GM18873 (cell line): ENCODE results near the gene RIN3.

ENCODE experiments used
- ATAC-seq: cut with Tn5 transposase; IDR thresholded peaks from one replicate; pipeline ENCODE4 v1.9.1; 2021; ENCODE audit warnings: mild to moderate bottlenecking, moderate library complexity, moderate number of reproducible peaks; ENCODE audit not compliant: unreplicated experiment, low FRiP score

RIN3 gene

DNA sequence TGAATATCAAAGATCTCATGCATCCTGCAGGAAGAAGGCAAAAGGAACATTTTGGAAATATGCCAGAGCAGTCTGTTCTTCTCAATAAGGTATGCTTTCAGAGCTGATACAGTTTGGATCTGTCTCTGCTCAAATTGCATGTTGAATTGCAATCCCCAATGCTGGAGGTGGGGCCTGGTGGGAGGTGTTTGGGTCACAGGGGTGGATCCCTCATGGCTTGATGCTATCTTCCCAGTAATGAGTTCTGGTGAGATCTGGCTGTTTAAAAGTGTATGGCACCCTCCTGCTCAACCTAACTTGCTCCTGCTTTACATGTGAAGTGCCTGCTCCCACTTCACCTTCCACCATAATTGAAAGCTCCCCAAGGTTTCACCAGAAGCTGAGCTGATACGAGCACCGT is 76.6 kb downstream of the RIN3 start:
- no peak for ATAC-seq

DNA sequence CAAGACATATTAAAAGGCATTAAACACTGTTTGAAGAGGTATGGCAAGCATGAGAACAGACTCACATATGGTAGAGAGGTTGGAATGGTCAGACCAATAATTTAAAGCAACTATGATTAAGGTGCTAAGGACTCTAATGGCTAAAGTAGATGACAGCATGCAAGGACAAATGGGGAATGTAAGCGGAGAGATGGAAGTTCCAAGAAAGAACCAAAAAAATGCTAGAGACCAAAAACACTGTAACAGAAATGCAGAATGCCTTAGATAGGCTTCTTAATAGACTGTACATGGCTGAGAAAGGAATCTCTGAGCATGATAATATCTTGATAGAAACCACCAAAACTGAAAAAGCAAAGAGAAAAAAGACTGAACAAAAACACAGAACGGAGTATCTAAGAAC is 77.4 kb downstream of the RIN3 start:
- no peak for ATAC-seq

DNA sequence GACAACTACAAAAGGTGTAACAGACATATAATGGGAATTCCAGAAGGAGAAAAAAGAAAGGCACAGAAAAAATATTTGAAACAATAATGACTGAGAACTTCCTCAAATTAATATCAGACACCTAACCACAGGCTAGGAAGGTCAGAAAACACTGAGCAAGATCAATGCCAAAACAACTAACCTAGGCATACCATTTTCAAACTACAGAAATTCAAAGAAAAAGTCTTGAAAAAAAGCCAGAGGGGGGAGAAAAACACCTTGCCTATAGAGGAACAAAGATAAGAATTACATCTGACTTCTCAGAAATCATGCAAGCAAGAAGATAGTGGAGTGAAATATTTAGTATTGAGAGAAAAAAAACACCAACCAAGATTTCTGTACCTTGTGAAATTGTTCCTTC is 77.8 kb downstream of the RIN3 start:
- ATAC-seq, result no peak

DNA sequence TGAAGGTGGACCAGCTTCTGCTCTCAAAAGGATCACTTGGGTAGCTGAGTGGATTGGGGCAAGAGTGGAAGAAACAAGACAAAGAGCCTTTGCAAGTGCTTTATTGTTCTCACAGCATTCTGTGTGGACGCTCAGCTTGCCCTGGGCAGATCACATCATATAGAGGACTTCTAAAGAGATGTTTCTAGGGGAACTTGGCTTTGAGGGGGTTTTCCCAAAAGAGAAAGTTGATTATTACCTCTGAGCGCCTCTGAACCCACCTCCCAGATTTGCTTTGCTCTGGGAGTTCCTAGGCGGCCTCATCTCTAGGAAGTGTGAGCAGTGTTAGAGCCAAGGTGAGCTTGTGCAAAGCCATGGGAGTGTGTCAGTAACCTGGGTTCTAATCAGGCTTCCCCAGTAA is 81.7 kb downstream of the RIN3 start:
- ATAC-seq, result no peak

DNA sequence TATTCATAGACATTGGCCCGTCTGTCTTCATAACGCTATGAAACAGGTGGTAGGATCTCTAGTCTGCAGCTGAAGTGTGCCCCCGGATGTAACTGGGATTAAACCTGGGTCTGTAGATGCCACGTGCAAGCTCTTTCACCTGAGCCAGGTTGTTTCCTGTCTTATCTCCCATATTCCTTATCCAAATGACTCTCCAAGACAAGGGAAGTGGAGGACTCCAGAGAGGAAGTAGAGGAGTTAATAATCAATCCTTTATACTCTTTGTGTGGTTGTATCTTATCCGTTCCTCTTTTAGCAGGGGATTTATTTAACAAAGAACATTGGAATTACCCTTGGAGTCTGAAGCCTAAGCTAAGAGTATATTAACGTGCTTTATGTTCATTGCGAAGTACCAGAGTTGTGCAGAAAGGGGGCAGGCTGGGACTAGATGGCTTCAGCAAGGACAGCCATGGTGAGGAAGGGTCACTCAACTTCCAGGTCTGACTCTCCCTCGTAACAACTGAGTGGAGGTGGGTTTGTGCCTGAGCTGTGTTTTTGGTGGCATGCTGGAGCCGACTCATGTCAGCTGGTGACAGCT is 82.8 kb downstream of the RIN3 start:
- no peak for ATAC-seq

DNA sequence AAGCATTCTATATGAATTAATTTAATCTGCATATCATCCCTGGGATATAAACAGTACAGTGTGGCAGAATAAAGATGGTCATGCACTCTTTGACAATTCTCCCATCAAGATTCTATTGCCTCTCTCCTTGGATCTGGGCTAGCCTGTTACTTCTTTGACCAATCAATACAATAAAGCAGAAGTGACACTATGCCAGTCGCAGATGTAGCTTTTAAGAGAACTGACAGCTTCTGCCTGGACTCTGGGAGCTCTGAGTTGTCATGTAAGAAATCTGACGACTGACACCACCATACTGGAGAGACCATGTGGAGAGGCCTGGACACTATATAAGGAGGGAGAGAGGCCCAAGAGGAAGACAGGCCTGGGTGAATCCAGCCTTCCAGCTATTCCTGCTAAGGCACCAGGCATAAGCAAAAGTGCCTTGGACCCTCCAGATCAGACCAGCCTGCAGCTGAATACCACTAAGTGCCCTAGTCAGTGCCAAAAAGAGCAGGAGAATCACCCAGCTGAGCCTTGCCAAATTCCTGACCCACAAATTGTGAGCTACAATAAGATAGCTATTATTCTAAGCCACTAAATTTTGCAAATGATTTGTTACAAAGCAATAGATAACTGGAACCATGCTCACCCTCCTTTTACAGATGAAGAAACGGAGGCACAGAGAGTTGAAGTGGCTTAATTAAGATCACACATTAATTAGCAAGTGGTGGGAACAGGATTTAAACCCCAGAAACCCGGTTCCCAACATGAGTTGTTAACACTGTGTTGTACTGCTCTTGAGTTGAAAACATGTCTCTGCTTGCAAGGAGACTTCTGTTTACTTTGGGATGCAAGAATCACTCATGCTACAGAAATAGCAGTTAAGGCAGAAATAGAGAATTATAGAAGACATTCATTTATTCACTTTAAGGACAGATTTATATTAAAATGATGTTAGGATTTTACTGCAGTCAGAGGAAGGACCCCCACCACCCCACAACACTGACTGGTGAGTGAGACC is 84.6 kb downstream of the RIN3 start:
- no peak for ATAC-seq

DNA sequence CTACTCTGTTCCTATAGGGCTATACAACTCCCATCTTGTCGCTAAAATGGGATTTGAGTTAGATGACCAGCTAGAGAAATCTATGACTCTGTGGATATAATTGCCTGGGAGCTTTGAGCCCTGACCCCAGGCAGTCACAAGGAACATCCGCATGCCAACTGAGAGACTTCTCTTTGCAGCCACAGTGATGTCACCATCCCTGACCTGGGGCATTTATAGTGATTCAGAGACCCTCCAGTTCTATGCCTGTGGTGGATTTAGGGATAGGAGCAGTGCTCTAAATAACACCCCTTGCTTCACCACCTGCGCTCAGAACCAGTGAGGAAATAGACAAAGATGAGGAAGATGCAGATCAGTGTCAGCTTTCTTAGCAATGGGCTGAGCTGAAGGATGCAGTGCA is 86.2 kb downstream of the RIN3 start:
- ATAC-seq, result no peak

DNA sequence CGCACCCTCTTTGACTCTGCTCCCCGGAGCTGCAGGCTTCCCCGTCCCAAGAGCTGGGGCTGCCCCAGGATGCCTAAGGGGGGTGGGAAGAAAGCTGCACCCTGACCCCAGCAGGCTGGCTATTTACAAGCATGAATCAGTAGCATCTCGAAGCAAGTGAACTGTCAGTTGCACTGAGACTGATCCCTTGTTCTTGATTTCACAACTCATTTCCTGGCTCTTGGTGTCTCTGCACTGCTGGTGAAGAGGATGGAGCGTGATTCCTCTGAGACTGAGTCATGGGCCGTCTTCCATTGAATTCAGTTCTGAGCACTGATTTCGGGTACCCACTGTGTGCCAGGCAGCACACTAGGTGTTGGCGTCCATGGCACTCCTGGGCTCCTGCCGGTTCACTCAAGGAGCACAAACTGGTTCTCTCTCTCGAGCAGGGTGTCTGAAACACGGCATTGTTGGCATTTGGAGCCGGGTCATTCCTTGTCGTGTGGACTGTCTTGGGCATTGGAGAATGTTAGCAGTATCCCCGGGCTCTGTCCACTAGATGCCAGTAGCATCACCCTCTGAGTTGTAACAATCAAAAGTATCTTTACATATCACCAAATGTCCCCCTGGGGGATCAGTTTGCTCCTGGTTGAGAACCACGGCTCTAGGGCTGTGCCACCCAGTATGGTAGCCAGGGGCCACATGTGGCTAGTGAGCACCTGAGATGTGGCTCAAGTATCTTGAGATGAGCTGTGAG is 86.9 kb downstream of the RIN3 start:
- no peak for ATAC-seq

DNA sequence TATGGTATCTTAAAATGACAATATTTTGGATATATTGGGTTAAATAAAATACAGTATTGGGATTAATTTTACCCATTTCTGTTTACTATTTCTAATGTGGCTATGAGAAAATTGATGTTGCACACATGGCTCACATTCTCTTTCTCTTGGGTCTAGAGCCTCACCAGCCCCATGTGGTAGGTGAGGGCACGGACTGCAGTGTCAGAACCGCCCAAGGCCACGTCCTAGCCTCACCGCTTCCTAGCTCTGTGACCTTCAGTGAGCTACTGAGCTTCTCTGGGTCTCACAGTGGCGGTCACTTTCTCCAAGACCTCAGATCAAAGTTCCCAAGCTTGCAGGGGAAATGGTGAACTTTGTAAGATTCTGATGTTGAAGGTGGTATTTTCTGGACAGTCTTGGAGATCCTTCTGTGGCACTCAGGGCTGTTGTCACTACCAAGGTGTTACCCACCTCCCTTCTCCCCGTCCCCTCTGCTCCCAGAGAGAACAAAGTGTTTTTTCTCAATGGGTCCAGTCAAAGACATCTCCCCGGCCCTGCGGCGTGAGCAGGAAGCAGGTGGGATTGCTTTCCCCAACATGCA is 87.6 kb downstream of the RIN3 start:
- no peak for ATAC-seq

DNA sequence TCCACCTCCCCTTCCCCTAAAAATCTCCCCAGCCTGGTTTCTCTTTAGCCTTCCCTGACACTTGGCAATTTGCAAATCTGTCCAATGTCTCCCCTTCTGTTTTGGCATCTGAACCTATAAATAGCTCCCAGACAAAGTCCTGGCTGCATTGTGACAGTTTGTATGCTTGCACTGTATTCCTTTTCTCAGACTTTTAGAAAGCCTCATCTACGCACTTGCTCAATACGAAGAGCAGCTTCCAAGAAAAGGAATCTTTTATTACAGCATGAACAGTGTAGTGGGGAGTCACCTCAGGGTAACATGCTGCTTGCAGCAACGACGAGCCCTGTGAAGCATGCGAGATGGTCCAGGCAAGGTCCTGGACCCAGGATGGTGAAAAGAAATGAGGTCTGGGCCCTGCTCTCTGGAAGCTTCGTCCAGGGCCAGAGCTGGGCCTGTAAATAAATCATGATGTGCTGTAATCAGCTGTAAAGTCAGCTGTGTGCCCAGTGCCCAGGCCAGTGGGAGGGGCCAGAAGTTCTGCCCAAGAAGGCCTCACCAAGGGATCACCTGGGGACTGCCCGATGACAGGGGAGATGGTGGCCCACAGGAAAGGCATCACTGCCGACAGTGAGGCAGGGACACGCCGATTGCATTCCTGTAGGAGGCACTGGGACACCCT is 88.3 kb downstream of the RIN3 start:
- ATAC-seq, result no peak

DNA sequence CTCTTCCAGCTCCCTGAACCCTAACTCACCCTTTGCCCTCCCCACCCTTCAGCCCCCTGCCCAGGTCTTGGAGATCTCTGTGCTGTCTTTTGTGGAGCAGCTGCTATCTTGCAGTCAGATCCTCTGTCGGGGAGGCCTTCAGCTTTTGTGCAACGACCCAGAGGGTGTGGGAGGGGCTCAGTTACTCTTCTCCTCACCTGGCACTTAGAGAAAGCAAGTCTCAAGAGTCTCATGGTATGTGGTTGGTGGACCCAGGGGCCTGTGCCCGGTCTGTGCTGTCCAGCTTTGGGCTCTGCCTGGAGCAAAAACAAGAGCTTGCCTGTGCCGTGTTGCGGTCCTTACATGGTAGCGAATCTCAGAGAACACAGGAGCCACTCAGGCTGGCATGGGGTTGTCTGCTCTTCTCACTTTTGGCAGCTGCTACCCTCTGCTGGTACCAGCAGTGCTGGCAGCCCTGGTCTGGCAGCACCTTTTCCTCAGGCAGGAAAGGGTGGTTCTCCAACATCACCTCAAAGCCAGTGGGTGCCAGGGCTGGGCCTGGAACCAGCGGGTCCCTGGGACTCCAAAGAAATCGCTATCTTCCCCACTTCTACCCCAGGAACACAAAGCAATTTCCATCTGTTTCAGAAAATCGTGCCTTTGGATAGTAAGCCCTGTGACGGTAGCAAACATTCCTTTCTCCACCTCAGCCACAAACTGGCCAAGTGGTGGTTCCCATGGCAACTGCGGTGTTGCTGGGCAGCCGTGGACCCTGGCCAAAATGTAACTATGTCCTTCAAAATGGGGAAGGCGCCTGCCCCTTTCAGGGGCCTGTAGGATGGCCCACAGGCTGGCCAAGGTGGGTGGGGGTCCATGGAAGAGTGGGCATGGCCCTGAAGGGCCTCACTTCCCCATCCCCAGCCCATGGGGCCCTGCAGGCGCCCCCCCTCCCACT is 90.0 kb downstream of the RIN3 start:
- no peak for ATAC-seq

DNA sequence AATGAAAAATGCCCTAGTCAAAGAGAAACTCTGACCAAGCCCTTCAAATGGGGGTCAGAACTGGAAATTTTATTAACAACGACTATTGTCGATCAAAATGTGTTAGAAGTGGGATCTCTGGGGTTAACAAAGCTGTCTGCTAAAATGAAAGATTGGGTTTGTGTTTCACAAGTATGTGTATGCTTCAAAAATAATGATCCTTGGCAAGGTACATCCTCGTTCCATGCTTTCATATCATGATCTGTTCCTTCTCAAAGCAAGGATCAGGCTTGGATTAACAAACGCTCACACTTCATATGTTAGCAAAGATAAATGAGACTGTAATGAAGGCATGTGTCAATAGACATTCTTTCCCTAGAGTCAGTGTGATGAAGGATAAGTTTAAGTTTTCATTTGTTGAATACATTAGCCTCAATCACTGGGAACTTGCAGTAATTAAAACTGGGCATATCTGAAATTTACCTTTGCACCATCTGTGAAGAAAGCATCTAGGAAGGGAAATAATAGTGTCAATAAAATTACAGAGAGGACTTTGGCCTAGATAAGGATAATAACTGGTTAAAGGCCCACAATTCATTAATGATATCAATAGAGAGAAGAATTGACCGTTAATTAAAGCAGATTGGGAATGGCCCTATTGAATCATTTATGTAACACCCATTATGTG is 91.8 kb downstream of the RIN3 start:
- no peak for ATAC-seq

DNA sequence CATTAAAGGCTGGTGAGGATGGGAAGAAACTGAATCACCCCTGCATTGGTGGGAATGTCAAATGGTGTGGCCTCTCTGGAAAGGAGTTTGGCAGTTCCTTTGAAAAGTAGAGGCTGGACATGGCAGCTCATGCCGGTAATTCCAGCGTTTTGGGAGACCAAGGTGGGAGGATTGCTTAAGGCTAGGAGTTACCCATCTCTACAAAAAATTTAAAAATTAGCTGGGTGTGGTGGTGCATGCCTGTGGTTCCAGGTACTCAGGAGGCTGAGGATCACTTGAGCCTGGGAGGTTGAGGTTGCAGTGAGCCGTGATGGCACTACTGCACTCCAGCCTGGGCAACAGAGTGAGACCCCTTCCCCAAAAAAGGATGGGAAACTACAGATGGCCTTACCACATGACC is 93.7 kb downstream of the RIN3 start:
- no peak for ATAC-seq

DNA sequence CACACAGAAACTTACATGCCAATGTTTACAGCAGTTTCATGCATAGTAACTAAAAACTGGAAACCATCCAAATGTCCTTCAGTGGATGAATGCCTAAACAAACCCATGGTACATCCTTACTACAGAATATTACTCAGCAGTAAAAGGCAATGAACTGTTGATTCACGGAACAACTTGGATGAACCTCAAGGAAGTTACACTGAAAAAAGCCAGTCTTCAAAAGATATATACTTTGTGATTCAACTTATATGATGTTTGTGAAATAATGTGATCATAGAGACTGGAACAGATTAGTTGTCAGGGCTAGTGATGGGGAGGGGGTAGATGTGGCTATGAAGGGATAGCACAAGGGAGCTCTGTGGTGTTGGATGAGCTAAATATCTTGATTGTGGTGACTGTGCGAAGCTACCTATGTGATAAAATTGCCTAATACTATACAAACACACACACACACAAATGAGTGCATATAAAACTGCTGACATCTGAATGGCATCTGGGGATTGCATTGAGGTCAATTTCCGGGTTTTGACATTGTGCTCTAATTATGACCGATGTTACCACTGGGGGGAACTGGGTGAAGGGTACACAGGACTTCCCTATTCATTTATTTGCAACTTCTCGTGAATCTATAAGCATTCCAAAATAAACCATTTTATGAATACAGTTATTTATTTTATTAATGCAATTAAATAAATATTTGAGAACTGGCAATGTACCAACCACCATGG is 94.3 kb downstream of the RIN3 start:
- no peak for ATAC-seq

DNA sequence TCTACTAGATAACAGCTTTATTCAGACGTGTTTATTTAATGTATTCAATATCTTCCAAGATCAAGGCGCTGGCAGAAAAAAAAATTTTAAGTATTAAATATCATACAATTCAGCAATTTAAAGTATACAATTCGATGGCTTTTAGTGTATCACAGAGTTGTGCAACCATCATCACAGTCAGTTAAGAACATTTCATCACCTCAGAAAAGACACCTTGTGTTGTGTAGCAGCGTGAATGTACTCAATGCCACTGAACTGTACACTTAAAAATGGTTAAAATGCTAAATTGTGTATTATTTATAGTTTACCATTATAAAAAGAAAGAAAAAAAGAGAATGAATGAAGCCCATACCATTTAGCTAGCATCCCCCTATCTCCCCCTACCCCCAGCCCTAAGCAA is 96.4 kb downstream of the RIN3 start:
- ATAC-seq, result no peak

DNA sequence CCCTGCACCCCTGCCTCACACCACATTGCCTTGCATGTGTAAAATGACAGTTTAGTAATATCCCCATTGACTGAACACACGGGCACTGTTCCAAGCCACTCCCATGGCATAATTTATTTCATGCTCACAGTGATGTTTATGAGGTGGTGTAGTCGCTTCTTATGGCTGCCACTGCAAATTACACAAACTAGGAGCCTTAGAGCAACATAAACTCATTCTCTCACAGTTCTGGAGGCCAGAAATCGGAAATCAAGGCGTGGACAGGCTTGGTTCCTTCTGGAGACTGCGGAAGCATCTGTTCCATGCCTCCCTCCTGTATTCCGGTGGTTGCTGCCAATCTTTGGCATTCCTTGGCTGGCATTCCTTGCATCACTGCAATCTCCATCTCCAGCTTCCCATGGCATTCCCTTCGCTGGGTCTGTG is 97.3 kb downstream of the RIN3 start:
- no peak for ATAC-seq

DNA sequence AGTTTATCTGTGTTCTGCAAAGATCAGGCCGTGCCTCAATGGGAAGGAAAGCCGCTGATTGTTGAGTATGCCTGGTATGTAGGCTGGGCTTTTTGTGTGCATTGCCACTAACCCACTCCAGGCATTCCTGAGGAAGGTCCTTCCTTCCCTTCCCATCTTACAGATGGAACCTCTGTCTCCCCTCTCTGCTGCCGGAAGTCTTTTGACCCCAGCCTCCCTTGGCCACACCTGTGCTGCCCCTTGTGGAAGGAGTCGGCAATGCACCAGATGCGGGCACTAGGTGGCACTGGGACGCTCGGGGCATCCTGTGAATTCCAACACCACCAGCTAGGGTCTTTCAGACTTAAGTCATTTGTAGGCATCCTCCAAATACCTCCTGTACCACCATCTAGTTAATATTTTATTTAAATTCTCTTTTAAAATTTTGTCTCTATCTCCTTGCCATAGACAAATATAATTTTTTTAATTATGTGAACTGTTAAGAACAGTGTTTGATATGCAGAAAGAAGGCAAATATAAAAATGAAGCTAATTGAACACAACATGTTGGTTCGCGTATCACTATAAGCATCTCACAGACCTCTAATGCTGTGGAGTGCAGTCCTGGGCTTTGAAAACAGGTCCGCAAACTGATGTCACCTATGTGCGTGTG is 99.6 kb downstream of the RIN3 start:
- no peak for ATAC-seq
